ENCODE measurements around the gene GALNT10.

Gene GALNT10

DNA sequence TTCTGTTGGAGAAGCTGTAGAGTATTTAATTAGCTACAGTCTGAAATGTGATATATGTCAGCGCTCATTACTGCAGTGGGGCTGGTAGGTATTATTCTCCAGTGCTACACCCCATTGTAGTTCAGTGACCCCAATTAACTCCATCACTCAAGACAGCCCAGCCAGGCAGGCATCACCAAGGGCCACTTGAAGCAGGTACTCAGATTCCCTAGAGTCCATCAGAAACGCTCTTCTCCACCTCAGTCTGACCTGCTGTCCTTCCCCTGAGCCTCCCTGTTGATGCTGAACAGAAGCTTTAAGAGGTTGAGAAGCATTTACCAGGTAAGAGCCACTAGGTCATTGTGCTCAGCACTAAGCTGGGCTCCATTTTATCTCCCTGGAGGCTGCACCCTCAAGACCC lies 71.8 kb downstream of the GALNT10 start:
- H3K27me3 ChIP-seq (replicated peaks; ENCODE audit: control insufficient read depth, insufficient read depth, low read length, poor library complexity, severe bottlenecking): no peaks in the 10 kb centered on the region
- DNase-seq: no peak
- H3K4me3 ChIP-seq (ENCODE audit: insufficient read depth, low read depth, low read length, poor library complexity, severe bottlenecking): no peak overlapping the region
- H3K27ac ChIP-seq (ENCODE audit: insufficient read depth, low read length, poor library complexity, severe bottlenecking): no peak overlapping the region
- H3K9me3 ChIP-seq (ENCODE audit: control insufficient read depth, low read length): no peaks in the 10 kb centered on the region
- H3K36me3 ChIP-seq (ENCODE audit: control insufficient read depth, insufficient read depth, low read length): no peaks in the 10 kb centered on the region
- no peaks in the 10 kb centered on the region for H3K4me1 ChIP-seq (ENCODE audit: control insufficient read depth, insufficient read depth, low read length, poor library complexity, severe bottlenecking)

DNA sequence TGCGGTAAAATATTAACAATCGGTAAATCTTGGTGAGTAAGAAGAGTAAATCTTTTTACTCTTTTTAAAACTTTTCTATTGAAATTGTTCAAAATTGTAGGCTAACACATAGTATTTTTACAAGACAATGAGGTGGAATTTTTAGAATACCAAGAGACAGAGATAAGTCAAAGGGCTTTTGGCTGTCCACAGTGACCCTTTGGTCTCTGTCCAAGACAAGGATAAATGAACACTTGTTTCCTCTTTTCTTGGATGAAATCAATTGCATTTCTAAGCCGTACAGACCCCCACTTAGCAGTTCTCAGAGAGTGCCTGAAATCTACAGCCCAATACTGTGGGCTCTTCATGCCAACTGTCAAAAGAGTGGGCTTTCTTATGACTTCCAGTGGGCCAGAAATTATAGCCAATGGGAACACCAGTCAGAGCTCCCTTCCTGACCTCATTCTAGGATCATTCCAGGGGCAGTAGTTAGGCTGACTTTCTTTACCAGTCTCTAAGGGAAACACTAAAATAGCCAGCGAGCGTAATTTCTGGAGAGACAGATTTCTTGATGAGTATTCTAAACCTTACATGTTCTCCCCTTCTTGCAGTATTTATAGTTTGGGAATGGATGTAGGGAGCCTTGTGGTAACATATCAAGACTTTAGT lies 74.1 kb downstream of the GALNT10 start:
- H3K4me3 ChIP-seq (ENCODE audit: insufficient read depth, low read depth, low read length, poor library complexity, severe bottlenecking): no peak overlapping the region
- no peaks in the 10 kb centered on the region for H3K36me3 ChIP-seq (ENCODE audit: control insufficient read depth, insufficient read depth, low read length)
- DNase-seq: no peak
- no peaks in the 10 kb centered on the region for H3K9me3 ChIP-seq (ENCODE audit: control insufficient read depth, low read length)
- no peaks in the 10 kb centered on the region for H3K27me3 ChIP-seq (replicated peaks; ENCODE audit: control insufficient read depth, insufficient read depth, low read length, poor library complexity, severe bottlenecking)
- no peak overlapping the region for H3K27ac ChIP-seq (ENCODE audit: insufficient read depth, low read length, poor library complexity, severe bottlenecking)
- H3K4me1 ChIP-seq (ENCODE audit: control insufficient read depth, insufficient read depth, low read length, poor library complexity, severe bottlenecking): no peaks in the 10 kb centered on the region

DNA sequence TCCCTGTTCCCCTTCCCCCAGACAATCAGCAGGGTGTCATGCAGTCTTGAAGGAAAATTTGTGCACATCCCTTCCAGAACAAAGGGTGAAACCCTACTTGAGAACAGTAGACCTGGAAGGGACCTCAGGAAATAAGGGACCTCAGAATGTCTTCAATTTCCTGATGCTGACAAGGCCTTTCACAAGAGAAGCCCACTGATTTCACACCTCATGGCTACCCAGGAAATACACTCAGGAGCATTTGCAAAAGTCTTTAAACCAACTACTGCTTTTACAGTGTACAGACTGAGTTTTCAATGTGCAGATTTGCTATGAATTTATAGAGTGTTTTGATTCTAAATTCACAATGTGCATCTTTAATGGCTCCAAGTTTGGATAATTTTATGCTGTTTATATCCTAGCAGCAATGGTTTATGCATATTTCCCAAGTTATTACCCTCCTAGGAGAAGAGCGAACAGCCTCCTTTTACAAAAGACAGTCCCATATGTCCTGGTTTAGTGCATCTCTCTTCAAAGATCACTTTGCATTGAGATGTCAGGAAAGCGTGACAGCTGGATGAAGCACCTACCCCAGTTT lies 74.8 kb downstream of the GALNT10 start:
- no peak overlapping the region for H3K4me3 ChIP-seq (ENCODE audit: insufficient read depth, low read depth, low read length, poor library complexity, severe bottlenecking)
- no peaks in the 10 kb centered on the region for H3K36me3 ChIP-seq (ENCODE audit: control insufficient read depth, insufficient read depth, low read length)
- H3K4me1 ChIP-seq (ENCODE audit: control insufficient read depth, insufficient read depth, low read length, poor library complexity, severe bottlenecking): no peaks in the 10 kb centered on the region
- H3K9me3 ChIP-seq (ENCODE audit: control insufficient read depth, low read length): no peaks in the 10 kb centered on the region
- no peak for DNase-seq
- H3K27ac ChIP-seq (ENCODE audit: insufficient read depth, low read length, poor library complexity, severe bottlenecking): no peak overlapping the region
- no peaks in the 10 kb centered on the region for H3K27me3 ChIP-seq (replicated peaks; ENCODE audit: control insufficient read depth, insufficient read depth, low read length, poor library complexity, severe bottlenecking)

DNA sequence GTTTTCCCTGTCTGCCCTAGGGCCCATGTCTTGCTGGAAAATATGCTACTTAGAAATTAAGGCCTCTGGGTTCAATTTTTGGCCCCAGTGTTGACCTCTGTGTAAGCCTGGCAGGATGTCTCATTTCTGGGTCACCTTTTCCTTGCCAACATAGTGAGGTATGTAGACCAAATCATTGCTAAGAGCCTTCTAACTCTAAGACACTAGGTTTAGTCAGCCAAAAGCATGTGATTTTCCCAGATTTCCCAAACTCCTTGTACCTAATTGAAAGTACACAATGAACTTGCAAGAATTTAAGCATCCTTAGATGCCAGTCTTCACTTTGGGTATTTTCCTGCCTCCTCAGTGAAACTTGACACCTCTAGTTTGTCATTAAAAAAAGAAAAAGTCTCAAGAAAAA lies 77.0 kb downstream of the GALNT10 start:
- peaks cover 4% of the 10 kb centered on the region for H3K4me1 ChIP-seq (ENCODE audit: control insufficient read depth, insufficient read depth, low read length, poor library complexity, severe bottlenecking)
- no peaks in the 10 kb centered on the region for H3K27me3 ChIP-seq (replicated peaks; ENCODE audit: control insufficient read depth, insufficient read depth, low read length, poor library complexity, severe bottlenecking)
- H3K36me3 ChIP-seq (ENCODE audit: control insufficient read depth, insufficient read depth, low read length): no peaks in the 10 kb centered on the region
- no peak for DNase-seq
- H3K27ac ChIP-seq (ENCODE audit: insufficient read depth, low read length, poor library complexity, severe bottlenecking): no peak overlapping the region
- H3K9me3 ChIP-seq (ENCODE audit: control insufficient read depth, low read length): no peaks in the 10 kb centered on the region
- H3K4me3 ChIP-seq (ENCODE audit: insufficient read depth, low read depth, low read length, poor library complexity, severe bottlenecking): no peak overlapping the region

DNA sequence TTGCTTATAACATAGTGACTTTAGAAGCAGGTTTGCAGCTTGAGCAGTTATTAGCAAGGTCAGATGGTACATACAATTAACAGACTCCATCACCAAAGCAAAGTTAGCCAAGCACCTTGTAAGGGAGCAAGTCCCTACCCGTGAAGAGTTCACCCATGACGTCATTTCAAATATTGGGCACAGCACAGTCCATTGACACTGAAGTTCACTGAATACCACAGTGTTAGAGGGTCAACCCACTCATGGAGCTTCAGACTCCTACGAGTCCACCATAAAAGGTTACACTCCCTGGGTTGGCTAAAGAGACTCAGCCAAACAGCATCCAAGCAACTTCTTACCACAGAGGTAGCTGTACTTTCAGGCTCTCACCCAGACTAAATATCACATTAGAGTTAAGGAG lies 77.5 kb downstream of the GALNT10 start:
- DNase-seq: no peak

DNA sequence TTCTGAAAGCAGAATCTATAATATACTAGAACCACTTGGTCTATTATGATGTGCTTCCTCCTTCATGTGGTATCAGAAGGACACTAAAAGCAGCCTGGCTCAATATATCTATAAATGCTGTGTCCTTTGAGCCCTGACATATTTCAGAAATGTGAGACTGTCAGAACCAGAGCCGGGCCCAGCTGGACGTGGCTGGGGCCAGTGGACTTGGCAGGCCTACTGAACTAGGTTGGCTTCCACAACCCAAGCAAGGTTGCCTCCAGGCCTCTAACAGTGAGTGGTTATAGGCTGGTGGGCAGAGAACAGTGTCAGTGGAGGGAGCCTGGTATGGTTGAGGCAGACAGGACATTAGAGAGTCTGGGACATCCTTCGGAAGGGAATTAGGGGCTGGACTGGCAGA lies 78.9 kb downstream of the GALNT10 start:
- Histone ChIP-seq H3K36me3 (ENCODE audit: control insufficient read depth, insufficient read depth, low read length) (no peaks in the 10 kb centered on the region), H3K27ac (ENCODE audit: insufficient read depth, low read length, poor library complexity, severe bottlenecking) (no peak overlapping the region), H3K4me3 (ENCODE audit: insufficient read depth, low read depth, low read length, poor library complexity, severe bottlenecking) (no peak overlapping the region), H3K9me3 (ENCODE audit: control insufficient read depth, low read length) (no peaks in the 10 kb centered on the region), H3K27me3 (replicated peaks; ENCODE audit: control insufficient read depth, insufficient read depth, low read length, poor library complexity, severe bottlenecking) (no peaks in the 10 kb centered on the region), H3K4me1 (ENCODE audit: control insufficient read depth, insufficient read depth, low read length, poor library complexity, severe bottlenecking) (peaks cover 14% of the 10 kb centered on the region)
- DNase-seq: no peak

More for the DNA sequence above, 77.5 kb downstream of the GALNT10 start:
- Histone ChIP-seq H3K27me3 (replicated peaks; ENCODE audit: control insufficient read depth, insufficient read depth, low read length, poor library complexity, severe bottlenecking) (no peaks in the 10 kb centered on the region), H3K27ac (ENCODE audit: insufficient read depth, low read length, poor library complexity, severe bottlenecking) (no peak overlapping the region), H3K9me3 (ENCODE audit: control insufficient read depth, low read length) (no peaks in the 10 kb centered on the region), H3K36me3 (ENCODE audit: control insufficient read depth, insufficient read depth, low read length) (no peaks in the 10 kb centered on the region), H3K4me3 (ENCODE audit: insufficient read depth, low read depth, low read length, poor library complexity, severe bottlenecking) (no peak overlapping the region), H3K4me1 (ENCODE audit: control insufficient read depth, insufficient read depth, low read length, poor library complexity, severe bottlenecking) (peaks cover 8% of the 10 kb centered on the region)

DNA sequence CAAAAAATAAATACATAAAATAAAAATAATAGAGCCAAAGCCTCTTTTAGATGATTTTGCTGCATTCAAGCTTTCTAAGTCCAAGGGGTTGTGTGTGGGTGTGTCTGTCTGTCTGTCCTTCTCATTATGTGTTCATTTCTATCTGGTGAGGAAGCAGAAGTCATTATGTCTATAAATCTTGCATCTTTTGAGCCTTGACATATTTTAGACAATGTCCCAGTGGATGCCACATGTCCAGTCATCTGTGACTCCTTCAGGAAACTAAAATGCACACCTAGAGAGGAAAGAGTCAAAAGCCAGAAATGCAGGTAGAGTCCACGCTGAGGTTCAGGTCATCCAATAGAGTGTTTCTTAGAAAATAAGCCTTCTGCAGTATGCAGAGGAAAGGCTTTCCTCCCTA lies 80.9 kb downstream of the GALNT10 start:
- Histone ChIP-seq H3K27me3 (replicated peaks; ENCODE audit: control insufficient read depth, insufficient read depth, low read length, poor library complexity, severe bottlenecking) (no peaks in the 10 kb centered on the region), H3K36me3 (ENCODE audit: control insufficient read depth, insufficient read depth, low read length) (no peaks in the 10 kb centered on the region), H3K4me3 (ENCODE audit: insufficient read depth, low read depth, low read length, poor library complexity, severe bottlenecking) (no peak overlapping the region), H3K4me1 (ENCODE audit: control insufficient read depth, insufficient read depth, low read length, poor library complexity, severe bottlenecking) (peaks cover 14% of the 10 kb centered on the region), H3K27ac (ENCODE audit: insufficient read depth, low read length, poor library complexity, severe bottlenecking) (no peak overlapping the region), H3K9me3 (ENCODE audit: control insufficient read depth, low read length) (no peaks in the 10 kb centered on the region)
- DNase-seq: no peak

DNA sequence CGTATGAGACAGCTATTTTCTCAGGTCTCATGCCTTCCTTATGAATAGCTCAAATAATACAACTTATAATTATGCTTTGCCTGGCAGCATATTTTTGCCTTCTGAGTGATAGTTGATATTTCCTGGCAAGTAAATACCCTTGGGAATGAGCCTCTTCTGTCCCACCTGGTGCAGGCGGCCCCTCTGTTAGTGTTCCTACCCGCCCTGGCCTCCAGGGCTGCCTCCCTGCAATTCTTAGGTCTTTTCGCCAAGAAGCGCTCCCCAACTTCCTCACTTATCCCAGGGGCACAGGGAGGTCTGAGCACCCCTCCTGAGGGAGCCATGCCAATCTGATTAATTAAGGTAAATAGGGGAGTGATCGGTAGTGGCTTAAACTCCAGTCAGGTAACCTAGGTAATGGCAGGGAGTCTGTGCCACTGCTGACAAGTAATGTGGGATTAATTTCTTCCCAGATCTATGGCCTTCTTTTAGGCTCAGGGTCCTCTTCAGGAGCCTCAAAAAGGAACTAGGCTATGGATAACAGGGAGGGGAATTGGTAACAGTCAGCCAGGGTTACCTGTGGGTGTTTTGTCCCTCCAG lies 81.5 kb downstream of the GALNT10 start:
- no peak overlapping the region for H3K4me3 ChIP-seq (ENCODE audit: insufficient read depth, low read depth, low read length, poor library complexity, severe bottlenecking)

DNA sequence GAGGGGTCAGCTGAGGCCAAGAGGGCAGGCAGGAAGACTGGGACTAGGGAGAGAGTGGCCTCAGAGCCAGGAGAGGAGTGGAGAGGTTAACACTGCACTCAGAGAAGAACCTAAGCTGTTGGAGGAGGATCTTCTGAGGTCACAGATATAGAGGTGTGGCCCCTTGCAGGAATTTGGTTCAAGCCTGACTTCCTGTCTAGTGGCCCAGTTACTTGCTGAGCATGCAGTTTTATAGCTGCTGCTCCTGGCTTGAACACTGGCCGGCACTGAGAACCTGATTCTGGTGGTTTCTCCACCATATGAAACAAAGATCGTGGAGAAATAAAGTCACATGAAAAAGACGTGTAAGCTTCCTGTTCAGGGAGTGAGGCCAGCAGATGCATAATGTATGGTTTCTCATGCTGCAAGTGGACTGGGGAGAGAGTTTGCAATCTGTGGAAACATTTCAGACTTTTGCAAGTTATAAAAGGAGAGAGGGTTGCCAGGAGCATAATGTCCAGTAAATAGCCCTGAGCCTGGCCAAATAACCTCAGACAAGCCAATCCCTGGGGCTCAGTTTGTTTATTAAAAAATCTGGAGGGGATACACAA lies 82.6 kb downstream of the GALNT10 start:
- H3K4me1 ChIP-seq (ENCODE audit: control insufficient read depth, insufficient read depth, low read length, poor library complexity, severe bottlenecking): peaks cover 14% of the 10 kb centered on the region
- no peaks in the 10 kb centered on the region for H3K36me3 ChIP-seq (ENCODE audit: control insufficient read depth, insufficient read depth, low read length)
- no peaks in the 10 kb centered on the region for H3K9me3 ChIP-seq (ENCODE audit: control insufficient read depth, low read length)
- H3K4me3 ChIP-seq (ENCODE audit: insufficient read depth, low read depth, low read length, poor library complexity, severe bottlenecking): no peak overlapping the region
- peak in 2 of 3 donors; percentile 2 to 6 for DNase-seq
- no peak overlapping the region for H3K27ac ChIP-seq (ENCODE audit: insufficient read depth, low read length, poor library complexity, severe bottlenecking)
- no peaks in the 10 kb centered on the region for H3K27me3 ChIP-seq (replicated peaks; ENCODE audit: control insufficient read depth, insufficient read depth, low read length, poor library complexity, severe bottlenecking)

More for the DNA sequence above, 81.5 kb downstream of the GALNT10 start:
- DNase-seq: no peak
- no peaks in the 10 kb centered on the region for H3K36me3 ChIP-seq (ENCODE audit: control insufficient read depth, insufficient read depth, low read length)
- H3K9me3 ChIP-seq (ENCODE audit: control insufficient read depth, low read length): no peaks in the 10 kb centered on the region
- H3K4me1 ChIP-seq (ENCODE audit: control insufficient read depth, insufficient read depth, low read length, poor library complexity, severe bottlenecking): peaks cover 14% of the 10 kb centered on the region
- H3K27me3 ChIP-seq (replicated peaks; ENCODE audit: control insufficient read depth, insufficient read depth, low read length, poor library complexity, severe bottlenecking): no peaks in the 10 kb centered on the region
- H3K27ac ChIP-seq (ENCODE audit: insufficient read depth, low read length, poor library complexity, severe bottlenecking): no peak overlapping the region

Measured in effector memory CD4-positive, alpha-beta T cell (primary cell).